UCSD-AML1 (cell line): ENCODE measurements around the gene PLPP3.

ENCODE experiments used
- DNase-seq: peaks from one replicate; lab custom pipeline; 2025; ENCODE audit not compliant: unreplicated experiment; lab: John Stamatoyannopoulos, UW

Gene PLPP3

DNA sequence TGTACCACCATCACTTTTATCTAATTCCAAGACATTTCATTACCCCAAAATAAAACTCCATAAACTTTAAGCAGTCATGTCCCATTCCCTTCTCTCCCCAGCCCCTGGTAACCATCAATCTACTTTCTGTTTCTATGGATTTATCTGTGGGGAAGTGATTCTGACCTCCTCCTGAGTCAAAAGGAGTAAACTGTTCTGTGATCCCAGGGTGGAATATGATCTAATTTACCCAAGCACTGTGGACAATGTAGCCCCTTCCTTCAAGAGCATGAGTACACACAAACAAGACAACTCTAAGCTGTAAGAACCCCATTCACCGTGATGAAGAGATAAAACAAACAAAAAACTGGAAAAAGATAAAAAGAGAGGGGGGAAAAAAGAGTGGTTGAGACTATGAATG, 77.9 kb downstream of the PLPP3 start:
- no peak for DNase-seq

DNA sequence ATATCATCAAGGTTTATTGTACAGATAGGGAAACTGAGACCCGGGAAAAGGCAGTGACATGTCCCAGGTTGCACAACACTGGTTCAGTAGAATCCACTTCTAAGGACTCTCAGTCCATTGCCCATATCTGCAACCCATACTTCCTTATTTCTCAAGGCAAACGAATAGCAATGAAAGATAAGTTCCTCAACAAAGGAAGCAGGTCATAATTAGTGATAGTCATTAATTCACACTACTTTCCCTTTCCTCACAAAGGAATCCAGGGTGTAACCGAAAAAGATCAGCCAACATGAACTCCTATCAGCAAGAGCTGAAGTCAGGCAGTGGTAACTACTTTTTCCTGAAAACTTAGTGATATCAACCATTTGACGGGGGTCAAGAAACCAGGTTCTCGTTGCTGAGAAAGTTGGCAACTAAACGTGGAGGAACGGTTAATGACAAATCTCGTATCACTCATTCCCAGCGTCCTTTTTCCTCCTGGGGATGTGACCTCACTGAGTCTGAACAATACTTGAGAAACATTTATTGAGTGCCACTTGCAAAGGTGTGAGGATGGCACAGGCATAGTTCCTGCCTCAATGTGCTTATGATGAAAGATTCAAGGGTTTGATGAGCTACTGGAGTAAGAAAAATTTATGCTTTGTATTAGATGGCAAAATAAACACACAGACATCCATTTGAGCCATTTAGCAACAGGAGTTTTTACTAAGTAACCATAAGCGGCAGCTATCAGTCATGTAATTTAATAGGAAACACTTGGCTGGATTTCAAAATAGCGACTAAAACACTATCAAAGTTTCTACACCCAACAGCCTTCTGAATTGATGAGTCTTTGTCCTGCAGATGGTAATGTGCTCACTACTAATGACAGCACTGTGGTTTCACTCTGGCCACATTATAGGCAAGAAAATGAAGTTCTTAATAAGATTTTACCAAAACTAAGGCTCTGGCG, 82.3 kb downstream of the PLPP3 start:
- no peak for DNase-seq

DNA sequence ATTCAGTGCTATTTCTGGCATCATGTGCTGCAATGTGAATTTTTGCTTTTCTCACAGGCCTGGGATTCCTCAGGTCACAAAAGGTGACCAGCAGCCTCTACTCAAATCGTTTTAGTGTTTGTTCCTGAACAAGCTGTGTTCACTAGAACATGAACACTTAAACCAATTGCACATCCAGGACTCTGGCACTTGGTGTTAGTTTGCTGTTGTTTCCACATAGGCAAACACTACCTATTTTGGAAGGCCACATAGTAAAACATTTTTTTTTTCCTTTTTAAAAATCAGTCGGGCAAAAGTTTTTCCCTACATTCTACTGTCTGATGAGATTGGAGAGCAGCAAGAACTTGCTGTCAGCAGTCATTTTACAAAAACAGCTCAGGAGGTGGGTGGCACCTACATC, 83.2 kb downstream of the PLPP3 start:
- DNase-seq = no peak

DNA sequence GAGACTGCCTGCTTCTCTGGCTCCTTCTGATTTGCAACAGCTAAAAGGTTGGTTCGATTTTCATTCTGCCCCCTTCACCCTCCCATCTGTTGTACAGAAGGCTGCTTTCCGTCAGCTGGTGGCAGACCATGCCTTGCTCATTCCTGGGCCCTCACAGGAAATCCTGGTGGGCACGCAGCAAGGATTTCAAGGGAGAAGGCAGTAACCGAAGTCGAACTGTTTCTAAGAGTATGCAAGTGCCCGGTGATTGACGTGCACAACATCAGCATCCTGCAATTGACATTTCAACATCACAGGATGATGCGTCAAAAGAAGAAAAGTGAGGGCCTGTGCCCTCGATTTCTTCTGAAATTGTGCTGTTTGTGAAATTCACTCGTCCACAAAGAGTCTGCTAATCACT, 83.8 kb downstream of the PLPP3 start:
- DNase-seq = no peak

DNA sequence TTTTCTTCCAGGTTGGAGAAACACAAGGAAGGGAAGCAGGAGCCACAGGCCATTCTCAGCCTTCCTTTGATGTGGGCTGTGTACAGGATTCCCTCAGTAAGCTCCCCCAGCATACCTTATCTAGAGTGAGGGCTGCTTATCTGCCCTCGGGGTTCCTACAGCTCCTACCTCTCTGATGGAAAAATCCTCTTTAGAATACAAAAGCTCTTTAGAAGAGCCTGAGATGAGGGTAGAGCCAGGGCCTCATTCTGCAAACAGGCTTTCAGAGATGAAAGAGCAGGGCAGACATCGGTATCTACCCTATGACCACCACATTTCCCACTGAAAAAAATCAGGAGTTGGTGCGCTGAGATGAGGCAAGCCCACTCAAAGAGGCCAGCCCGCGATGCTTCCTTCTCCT, 85.1 kb downstream of the PLPP3 start:
- DNase-seq = no peak

DNA sequence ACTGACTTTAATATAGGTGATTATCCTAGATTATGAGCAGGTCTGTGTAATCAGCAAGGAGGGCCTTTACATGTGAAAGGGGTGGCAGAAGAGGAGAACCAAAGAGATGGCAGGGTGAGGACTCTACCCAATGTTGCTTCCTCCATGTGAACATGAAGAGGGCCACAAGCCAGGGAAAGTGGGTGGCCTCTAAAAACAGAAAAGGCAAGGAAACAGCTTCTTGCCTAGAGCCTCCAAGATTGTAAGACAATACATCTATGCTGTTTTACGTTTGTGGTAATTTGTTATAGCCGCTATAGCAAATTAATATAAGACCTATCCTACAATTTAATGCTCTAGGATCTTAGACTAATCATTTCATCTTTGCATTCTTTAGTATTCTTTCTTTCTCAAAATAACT, 85.5 kb downstream of the PLPP3 start:
- DNase-seq = no peak

DNA sequence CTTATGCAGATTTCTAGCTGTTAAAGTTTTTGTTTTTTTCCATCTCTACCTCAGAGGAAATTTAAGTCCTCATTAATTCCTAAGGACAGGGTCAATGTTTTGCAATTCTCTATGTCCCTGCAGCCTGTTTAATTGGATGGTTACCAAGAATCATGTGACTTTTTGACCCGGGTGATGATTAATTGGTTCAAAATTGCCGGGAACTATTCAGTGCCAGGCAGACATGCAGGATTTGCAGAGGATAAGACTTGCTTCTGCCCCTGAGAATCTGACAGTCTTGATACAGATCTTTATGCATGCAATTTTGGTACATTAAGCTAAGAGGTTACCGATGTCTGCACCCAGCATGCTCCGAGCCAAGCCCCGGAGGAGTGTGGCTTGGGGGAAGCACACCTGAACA, 87.9 kb downstream of the PLPP3 start:
- no peak for DNase-seq

DNA sequence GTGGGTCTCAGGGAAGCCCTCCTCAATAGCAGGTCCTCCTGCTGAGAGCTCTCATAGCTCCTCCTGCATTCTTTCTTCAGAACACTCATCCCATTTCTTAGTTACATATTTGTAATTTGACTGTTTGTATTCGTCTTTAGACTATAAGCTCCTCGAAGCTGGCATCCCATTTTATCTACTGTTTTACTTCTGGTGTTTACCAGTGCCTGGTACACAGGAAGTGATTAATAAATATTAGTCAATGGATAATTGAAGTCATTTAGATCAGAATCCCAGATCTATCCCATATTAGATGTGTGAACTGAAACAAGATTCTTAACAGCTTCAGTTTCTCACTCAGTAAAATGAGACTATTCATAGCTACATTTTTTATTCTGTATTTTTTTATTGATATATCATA, 88.7 kb downstream of the PLPP3 start:
- no peak for DNase-seq

DNA sequence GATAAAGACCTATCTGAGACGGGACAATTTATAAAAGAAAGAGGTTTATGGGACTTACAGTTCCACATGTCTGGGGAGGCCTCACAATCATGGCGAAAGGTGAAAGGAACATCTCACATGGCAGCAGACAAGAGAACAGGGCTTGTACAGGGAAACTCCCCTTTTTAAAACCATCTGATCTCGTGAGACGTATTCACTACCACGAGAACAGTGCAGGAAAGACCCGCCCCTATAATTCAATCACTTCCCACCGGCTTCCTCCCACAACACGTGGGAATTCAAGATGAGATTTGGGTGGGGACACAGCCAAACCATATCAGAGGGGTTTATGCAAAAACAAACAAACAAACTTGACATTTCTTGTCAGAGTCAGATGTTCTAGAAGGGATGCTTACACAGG, 89.7 kb downstream of the PLPP3 start:
- DNase-seq = no peak

DNA sequence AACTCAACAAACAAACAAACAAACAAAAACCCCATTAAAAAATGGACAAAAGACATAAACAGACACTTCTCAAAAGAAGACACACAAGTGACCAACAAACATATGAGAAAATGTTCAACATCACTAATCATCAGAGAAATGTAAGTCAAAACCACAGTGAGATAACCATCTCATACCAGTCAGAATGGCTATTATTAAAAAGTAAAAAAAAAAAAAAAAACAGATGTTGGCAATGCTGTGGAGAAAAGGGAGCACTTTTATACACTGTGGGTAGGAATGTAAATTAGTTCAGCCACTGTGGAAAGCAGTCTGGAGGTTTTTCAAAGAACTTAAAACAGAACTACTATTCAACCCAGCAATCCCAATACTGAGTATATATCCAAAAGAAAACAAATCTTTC, 94.7 kb downstream of the PLPP3 start:
- no peak for DNase-seq

DNA sequence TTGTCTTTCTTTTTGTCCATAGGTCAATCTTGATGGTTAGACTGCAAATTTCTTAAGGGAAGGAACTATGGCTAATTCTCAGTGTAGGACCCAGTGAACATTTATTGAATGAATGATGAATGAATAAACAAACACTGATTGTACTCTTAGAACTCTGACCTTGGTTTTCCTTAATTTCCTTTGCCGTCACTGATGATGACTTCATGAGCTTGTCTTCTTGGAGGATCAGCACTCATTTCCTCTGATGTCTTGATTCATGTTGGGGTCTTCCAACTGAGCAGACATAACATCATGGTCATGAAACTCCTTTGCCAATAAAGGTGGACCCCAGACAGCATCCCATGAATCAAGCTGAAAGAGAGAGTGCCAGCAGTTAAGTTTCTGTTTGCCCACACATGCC, 96.3 kb downstream of the PLPP3 start:
- no peak for DNase-seq

DNA sequence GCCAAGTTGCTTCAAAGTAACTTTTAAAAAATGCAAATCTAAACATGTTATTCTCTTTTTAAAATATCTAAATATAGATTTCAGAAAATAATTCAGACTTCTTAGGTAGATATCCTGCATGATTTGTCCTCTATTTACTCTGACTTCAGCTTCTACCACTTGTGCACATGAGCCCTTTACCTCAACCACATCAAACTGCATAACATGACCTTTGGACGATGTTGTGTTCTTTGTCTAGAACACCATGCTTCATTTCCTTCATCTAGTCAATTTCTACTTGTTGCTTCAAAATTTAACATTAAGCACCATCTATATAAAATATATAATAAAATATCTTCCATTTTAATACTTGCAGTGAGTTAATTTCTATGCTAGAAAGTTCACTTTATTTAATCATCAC, 96.9 kb downstream of the PLPP3 start:
- no peak for DNase-seq

DNA sequence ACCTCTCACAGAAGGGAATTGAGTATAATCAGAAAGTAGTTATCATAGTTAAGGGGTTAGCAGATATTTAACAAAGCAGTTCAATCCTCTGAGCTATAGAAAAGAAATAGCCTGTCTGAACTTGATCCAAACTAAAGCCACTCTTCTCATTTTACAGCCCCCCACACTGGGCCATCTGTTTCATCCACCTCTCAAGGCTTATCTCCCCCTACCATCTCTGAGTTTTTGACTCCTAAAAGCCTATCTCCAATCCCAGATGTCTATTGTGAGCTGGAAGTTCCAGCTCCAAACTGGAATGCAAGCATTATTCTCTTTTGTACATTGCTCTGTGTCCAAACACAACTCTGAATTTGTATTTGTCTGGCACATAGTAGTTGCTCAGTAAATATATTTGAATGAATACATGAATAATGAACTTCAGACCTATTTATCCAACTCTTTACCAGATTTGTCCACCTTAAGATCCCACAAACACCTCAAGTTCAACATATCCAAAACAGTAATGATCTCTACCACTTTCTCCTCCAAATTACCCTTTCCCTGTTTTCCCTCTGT, 98.1 kb downstream of the PLPP3 start:
- no peak for DNase-seq

DNA sequence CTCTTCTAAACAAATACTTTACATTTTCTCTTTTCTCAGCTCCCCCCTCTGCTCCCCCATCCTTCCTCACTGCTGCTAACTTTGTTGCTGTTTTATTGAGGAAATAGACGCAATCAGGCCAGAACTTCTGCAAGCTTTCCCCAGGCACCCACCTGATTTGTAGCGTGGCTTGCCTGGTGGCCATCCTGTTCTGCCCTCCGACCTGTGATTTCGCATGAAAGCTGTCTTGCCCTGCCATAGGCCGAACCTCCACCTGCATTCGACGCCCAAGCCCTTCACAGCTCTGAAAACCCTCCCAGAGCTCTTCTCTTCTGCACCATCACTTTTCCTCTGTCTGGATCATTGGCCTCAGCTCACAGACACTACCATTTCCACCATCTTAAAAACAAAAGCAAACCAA, 100.6 kb downstream of the PLPP3 start:
- DNase-seq = no peak

DNA sequence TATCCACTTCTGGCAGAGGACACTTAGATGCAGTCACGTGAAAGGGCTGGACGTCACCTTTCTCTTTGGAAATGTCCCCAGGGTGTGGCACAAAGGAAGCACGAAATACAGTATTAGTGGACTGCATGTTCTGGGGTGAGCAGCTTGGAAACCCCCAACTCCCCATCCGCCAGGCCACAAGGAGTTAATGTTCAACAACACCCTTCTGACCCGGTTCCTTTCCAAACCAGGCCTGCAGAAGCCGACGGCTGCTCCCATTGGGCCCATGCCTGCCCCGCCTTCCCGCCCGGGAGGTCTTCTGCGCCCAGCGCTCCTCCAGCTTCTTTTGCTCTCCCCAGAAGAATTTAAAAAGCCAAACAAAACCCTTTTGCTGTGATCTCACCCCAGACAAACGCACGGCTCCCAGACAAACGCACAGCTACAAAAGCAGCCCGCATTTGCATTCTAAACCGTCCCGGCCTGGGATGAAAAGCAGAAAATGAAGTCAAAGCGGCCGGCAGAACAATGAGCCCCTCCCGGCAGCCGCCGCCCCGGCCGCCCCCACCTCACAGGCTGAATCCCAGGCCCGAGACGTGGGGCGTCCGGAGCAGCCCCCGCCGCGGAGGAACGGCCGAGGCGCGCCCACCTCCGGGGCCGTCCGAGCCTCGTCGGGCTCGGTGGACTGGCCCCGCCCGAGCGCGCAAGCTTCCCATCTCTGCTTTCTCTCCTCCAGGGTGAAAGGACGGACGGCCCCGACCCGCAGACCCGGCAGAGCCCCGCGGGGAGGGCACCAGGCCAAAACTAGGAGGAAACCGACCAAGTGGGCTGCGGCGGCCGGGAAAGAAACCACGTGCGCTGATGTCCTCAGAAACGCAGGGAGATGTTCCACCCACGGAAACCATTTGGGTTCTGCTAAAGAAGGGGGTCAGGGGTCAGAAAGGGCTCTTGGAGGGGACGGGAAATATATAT, 101.9 kb downstream of the PLPP3 start:
- DNase-seq = no peak

DNA sequence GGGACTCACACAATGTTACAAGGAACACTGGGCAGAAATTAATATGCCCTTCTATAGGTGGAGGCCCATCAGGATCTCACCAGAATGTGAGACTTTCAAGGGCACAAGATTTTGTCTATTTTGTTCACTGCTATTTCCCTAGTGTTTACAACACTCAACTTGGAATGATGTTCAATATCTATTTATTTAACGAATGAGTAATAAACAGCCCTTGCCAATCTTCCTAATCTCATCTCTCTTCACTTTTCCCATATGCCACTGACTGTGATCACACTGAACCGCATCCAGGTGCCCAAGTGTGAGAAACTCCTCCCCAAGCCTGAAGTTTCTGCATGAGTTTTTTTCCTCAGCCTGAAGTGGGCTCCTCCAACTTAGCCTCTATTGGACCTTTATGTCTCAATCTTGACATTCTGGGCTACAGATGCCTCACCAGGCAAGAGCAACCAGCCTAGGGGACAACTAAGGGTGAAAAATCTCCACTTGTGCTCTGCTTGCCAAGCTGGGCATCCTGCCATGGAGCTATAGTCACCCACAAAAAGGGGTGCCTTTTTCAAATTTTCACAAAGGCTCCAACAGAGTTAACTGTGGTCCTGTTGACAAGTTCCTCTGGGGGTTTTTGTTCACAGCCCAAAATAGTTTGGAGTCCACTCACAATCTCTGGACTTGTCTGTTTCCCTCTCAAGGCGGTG, 105.6 kb downstream of the PLPP3 start:
- DNase-seq = no peak

DNA sequence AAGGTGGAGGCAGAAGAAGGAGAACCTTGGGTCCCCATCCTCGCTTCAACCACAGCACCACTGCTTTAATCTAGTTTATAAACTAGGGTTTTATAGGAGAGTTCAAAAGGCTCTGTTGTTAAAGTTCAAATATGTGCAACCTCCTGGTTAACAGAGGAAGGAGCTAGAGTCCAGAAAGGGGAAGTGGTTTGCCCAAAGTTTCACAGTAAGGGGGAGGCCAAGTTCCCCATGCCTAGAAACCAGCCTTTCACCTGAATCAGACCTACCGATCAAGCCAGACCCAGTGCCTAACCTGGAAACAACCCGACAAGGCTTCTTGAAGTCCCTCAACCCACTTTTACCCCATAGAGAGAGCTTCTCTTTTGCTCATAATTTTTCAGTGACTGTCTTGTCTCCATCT, 106.5 kb downstream of the PLPP3 start:
- DNase-seq = peak; percentile 11

DNA sequence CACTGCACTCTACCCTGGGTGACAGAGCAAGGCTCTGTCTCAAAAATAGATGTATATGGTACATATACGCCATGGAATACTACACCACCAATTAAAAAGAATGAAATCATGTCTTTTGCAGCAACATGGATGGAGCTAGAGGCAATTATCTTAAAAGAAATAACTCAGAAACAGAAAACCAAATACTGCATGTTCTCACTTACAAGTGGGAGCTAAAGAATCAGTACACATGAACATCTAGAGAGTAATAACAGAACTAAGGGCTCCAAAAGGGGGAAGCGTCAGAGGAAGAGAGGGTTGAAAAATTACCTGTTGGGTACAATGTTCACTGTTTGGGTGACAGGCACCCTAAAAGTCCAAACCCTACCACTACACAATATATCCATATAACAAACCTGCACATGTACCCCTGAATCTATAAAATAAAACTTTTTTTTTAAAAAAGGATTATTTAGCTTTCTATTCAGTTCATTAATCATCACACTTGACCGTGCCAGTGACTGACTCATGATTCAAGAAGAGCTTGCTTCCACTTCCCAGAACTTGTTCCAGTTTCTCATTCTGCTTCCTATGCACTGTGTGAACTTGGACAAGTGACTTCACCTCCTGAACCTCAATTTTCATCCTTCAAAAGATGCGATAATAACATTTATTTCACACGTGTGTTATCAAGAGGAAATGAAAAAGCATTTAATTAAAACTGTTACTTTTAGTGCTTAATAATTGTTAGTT, 109.6 kb downstream of the PLPP3 start:
- no peak for DNase-seq

DNA sequence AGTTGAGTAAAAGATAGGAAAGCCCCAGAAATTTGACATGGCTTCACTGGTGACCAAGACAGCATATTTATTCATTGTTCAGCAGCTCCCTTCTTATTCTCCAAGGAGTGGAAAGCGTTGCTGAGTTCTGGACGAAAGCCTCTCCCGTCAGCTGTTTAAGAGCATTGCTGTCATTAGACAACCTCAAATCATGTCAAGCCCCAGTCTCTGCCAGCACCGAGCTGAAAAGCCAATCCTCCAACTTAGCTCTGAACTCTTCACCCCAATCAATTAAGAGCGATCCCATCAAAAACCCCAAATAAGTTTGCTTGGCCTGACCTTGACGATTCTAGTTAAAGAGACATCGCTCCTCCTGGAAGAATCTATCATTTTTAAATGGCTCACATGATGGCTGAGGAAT, 110.8 kb downstream of the PLPP3 start:
- no peak for DNase-seq

DNA sequence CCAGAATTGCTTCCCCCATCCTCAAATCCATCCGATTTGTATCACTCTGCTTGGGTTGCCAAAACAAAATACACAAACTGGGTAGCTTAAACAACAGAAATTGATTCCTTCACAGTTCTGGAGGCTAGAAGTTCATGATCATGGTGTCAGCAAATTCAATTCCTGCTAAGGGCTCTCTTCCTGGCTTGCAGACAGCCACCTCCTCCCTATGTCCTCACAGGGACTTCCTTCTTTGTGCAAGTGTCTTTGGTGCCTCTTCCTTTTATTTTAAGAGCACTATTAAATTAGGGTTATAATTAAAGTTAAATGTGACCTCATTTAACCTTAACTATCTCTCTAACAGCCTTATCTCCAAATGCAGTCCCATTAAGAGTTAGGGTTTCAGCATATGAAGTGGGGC, 112.8 kb downstream of the PLPP3 start:
- no peak for DNase-seq
